Measurements from ENCODE around the gene CNOT6L. TPM values are rescaled to one million over a fixed set of nuclear protein-coding genes. Genes with fewer than 3 reads are reported as not detected.

Gene CNOT6L
- polyA plus RNA-seq, 3 donors, result 37.3 to 42.4 (median 39.0) TPM

DNA sequence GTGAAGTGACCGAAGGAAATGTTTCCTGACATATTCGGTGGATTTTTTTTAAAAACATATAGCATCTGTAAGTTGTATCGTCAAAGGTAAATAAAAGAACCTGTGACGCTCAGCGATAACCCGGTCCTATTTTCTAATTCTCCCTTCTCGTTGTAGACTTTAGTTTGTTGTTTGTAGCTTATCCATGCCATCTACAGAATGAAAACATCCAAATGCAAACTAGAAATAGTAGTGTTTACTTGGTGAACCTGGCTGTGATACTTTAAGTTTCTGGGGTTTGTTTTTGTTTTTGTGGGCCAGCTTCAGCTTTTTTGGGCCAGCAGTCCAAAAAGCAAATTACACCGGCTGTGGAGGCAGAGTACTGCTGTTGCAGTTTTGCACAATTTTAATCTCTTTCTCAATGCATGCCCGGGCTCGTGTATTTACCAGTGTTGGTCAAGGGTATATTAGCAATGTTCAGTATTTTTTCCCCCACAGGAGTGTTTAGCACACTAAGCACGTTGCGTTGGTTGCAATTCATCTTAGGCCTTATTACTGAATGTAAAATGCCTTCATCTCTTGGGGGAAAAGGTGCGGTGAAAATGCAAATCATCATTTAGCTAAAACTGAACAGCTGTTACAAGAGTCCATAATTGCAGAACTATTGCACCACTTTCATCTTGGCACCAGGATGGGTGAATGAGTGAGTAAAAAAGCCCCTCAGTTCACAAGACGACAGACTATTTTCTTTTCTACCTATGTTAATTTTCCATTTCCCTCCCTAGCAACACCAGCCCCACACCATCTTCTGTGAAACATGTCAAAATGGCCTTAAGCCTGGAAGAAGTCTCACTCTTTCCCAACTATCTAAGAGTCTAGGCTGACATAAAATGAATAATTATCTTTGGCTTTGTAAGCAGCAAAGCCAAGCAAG, 1.7 kb upstream of the CNOT6L start:
- peak in 2 of 3 donors; percentile 5 to 8 for DNase-seq (ENCODE audit: low read depth in 3 of 3, low spot score in 2 of 3)

DNA sequence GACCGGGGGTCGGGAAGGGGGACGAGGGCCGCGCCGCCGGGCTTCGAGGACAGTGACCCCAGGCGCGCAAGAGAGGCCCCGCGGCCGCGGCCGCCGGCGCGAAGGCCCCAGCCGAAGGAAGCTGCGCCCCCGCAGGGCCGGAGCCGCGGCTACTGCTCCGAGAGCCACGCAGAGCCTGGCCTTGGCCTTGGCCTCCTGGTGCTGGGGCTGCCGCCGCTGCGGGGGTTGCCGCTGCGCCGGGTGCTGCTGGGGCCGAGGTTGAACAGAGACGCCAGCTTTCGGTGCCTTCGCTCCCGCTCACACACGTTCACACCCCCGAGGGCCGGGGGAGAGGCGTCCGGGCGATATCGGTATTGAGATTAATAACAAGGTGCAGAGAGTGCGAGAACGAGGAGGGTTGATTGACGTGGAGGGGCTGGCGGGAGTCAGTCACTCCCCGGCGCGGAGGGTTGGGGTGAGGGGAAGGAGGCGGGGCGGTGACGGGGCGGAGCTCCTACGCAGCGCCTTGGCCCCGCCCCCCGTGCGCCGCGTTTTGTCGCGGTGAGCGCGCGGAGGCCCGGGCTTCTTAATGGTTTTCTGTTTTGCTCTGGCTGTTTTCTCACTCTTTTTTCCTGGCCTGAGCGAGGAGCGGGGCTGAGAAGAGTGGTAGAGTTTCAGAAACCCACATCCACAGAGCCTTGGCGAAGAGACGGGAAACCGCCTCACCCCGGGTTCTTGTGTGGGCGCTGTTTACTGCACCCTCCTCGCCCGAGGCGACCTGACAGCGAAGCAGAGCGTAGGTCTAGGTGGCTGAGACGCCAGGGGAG, 878 bp upstream of the CNOT6L start:
- DNase-seq (ENCODE audit: low read depth in 3 of 3, low spot score in 2 of 3), result peak in 2 of 3 donors; percentile 76 to 87

DNA sequence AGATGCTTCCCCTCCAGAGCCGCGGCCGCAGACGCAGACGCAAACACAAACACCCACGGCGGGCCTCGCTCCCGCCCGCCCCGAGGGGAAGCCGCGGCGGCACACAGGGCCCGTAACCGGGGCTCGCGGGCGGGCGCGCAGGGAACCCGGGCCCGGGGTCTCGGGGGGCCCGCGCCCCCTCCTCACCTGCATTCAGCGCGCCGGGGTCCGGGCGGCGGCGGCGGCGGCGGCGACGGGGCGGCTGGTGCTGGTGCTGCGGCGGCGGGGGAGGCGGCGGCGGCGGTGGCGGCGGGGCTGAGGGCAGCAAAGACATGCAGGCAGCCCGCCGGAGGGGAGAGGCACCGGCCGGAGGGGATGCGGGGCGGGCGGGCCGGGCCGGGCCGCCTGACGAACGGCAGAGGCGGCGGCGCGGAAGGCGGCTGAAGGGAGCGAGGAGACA, 255 bp upstream of the CNOT6L start:
- DNase-seq (ENCODE audit: low read depth in 3 of 3, low spot score in 2 of 3), result no peak

DNA sequence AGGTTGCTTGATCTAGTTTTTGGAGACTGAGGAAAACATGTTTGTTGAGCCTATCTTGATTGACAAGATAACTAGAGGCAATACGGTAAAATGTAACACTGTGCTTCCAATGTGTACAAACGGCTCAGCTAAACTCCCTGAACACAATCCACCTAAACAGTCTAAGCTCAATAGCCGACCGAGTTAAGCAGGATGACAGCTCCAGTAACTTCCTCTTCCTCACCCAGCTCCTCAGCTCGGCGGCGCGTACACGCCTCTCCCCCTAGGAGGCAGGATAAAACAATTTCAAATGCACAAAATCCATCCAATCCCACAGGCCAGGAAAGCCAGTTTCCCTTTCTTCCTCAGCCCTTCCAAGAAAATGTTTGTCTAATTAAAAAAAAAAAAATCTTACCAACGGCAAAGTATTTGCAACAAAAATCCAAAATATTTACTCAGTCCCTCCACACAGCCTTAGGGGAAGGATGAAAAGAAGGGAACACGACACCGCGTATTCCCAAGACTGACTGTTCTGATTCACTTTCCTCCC, 1.0 kb downstream of the CNOT6L start:
- peak in 2 of 3 donors; percentile 65 to 72 for DNase-seq (ENCODE audit: low read depth in 3 of 3, low spot score in 2 of 3)

DNA sequence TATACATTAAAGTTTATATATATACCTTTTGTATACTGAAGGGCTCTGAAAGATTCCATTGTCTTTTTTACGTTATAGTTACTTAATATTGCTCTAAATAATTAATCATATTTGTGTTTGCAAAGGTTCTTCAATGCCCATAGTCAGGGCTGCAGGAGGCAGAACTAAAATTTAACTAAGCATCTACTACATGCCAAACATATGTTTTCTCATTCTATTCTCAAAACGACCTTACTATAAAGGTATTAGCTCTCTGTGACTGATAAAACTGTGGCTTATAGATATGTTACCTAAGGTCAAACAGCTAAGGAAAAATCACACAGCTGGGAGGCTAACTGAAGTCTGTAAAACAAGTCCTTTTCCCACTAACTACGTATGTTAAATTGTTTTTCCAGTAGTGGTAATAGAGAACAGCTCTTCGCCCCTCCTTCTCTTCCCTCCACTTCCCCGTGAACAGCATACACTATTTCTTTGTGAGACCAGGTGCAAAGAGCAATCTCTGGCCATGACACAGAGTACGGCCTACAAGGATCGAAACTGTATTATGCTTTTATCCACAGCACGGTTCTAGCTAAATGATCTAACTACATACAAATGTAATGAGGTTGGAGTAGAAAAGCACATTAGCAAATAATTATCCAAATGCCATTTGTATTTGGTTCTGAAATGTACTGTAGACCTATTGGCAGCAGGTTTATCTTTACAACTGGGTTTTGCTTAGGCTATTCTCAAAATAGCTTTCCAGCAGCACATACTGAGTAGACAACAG, 1.7 kb downstream of the CNOT6L start:
- peak in 1 of 3 donors; percentile 13 for DNase-seq (ENCODE audit: low read depth in 3 of 3, low spot score in 2 of 3)

DNA sequence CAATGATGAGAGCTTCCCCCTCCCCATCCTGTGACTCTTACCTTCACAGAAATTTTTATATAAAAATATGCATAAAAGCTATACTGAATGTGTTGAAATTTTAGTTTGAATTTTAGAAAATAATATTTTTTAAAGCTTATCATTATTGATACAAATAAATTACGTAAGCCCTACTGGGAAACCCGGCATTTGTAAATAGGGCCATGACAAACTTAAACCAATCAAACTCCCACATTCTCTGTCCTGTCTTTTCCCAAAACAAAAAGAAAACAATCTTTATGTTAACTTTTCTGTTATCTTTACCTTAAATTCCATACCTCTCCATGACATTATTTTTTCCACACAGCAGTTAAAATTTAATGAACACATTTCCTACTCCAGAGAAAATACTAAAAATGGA, 2.6 kb downstream of the CNOT6L start:
- DNase-seq (ENCODE audit: low read depth in 3 of 3, low spot score in 2 of 3), result no peak

DNA sequence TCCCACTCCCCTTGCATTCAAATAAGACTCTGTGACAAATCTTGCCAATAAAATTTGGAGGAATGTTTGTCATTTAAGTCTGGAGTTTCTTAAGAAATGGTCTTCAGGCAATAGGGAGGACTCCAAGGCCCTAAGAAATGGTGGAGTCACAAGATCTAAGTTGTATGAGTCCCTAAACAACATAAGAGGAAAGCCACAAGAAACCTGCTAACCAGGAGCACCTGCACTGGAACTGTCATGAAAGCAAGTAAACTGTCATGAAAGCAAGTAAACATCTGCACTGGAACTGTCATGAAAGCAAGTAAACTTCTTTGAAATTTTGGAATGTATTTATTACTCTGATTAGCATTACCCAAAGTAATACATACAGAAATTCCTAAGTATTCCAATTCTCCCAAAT, 3.5 kb downstream of the CNOT6L start:
- no peak for DNase-seq (ENCODE audit: low read depth in 3 of 3, low spot score in 2 of 3)

DNA sequence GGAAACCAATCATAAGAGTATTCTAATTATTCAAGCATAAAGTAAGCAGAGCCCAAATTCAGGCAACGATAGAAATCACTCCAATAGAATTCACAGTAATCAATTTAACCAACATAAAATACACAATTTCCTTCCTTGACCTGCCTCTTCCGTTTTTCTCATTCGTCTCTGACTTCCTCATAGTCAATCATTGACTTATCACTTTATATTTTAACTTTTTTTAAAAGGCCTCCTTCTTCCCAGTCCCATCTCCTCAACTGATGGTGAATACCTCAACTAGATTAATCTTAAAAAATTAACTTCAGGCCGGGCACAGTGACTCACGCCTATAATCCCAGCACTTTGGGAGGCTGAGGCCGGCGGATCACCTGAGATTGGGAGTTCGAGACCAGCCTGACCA, 13.3 kb downstream of the CNOT6L start:
- no peak for DNase-seq (ENCODE audit: low read depth in 3 of 3, low spot score in 2 of 3)

DNA sequence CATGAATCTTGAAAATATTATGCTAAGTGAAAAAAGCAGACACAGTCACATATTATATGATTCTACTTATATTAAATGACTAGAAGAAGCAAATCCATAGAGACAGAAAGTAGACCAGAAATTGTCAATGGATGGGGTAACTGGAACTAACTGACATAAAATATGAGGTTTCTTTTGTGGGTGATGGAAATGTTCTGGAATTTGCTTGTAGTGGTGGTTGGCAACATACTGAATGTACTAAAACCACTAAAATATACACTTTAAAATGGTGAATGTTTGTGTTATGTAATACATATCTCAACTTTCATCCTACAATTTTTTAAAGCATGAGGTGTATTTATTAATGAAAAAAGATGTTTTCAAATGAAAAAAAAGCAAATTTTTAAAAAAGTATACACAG, 14.7 kb downstream of the CNOT6L start:
- DNase-seq (ENCODE audit: low read depth in 3 of 3, low spot score in 2 of 3), result no peak

DNA sequence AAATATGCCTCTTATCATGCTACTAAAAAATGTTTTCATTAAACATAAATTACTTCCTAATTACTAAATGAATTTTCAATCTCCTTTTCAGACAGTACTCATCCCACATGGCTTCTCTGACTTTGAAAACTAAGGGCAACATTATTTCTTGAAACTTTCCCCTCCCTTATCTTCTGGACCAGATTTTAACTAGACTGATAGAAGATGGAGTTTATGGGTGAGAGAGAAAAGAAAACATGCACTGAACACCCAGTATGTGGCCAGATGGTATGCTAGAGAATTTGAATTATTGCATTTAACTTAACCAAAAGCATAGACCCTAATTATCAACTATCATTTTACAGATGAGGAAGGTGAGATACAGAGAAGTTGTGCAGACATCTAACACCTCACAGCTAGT, 16.8 kb downstream of the CNOT6L start:
- no peak for DNase-seq (ENCODE audit: low read depth in 3 of 3, low spot score in 2 of 3)

DNA sequence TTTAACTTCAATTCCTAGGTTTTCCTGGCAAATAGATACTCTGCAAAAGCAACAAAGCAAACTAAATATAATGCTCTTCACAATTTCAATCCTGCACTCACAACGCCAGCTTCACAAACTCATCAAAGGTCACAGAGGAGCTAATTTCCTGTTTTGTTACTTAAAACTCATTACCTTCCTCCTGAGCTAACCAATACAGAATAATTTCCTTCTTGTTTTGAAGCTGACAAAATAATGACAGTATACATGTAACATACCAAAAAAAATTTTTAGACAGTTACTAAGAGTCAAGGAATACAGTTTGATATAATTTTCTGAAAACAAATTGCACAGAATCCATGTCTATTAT, 17.9 kb downstream of the CNOT6L start:
- no peak for DNase-seq (ENCODE audit: low read depth in 3 of 3, low spot score in 2 of 3)

DNA sequence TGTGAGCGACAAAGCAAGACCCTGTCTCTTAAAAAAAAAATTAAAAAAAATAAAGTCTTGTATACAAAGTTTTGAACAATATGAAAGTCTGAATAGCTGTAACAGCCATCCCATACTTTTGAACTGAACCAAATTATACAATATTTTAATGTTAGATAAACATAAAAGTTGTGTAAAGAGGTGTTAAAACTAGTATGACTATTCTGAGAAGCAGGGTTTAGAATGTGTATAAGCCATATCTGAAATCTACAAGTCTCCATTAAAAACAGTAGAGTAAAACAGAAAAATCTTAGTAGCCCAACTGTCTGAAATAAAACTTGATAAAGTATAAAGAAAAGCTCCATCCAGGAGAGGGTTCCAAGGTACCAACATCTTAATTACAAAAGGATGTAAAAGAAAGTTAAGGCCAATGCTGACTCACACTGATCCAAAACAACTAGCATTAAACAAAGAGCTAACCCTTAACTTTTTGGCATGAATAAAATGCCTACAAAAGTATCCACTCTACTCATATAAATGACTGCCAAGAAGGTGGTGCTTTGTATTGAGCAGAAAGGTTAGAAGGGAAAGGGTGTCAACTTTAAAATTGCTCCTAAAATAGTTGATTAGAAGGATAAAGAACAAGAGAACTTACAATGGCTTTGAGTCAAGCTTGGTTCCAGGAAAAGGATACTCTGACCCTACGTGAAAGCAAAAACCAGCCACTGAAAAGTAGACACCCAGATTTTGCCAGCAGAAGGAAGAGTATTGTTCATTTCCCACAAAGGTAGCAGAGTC, 18.5 kb downstream of the CNOT6L start:
- DNase-seq (ENCODE audit: low read depth in 3 of 3, low spot score in 2 of 3), result no peak

DNA sequence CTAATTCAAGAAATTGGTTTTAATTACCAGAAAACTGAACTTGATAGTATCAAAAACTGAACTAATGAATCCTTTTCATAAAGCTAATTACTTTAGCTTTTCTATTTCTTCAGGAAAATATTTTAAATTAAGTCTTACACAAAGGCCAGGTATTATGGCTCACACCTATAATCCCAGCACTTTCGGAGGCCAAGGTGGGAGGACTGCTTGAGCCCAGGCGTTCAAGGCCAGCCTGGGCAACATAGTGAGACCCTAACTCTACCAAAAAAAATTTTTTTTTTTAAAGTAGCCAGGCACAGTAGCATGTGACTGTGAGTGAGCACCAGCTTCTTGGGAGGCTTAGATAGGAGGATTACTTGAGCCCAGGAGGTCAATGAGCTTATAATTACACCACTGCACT, 19.1 kb downstream of the CNOT6L start:
- DNase-seq (ENCODE audit: low read depth in 3 of 3, low spot score in 2 of 3), result no peak

DNA sequence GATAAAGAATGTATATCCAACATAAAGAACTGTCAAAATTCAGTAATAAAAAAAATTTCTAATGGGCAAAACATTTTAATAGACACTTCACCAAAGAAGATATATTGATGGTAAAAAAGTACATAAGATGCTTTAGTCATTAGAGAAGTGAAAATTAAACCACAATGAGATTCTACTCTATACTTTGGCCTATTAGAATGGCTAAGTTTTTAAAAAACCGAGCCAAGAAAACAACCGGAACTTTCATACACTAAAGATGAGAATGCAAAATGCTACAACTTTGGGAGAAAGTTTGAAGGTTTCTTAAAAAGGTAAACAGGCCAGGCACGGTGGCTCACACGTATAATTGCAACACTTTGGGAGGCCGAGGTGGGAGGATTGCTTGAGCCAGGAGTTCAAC, 20.8 kb downstream of the CNOT6L start:
- no peak for DNase-seq (ENCODE audit: low read depth in 3 of 3, low spot score in 2 of 3)

DNA sequence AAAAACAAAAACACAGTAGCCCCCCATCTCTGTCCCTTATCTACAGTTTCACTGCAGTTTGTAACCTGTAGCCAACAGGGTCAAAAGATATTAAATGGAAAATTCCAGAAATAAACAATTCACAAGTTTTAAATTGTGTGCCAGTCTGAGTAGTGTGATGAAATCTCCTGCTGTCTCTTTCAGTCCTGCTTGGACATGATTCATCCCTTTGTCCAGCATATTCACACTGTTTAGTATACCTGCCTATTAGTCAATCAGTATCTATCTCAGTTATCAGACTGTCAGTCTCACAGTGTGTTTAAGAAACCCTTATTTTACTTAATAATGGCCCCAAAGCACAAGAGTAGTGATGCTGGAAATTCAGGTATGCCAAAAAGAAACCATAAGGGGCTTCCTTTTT, 21.9 kb downstream of the CNOT6L start:
- no peak for DNase-seq (ENCODE audit: low read depth in 3 of 3, low spot score in 2 of 3)

DNA sequence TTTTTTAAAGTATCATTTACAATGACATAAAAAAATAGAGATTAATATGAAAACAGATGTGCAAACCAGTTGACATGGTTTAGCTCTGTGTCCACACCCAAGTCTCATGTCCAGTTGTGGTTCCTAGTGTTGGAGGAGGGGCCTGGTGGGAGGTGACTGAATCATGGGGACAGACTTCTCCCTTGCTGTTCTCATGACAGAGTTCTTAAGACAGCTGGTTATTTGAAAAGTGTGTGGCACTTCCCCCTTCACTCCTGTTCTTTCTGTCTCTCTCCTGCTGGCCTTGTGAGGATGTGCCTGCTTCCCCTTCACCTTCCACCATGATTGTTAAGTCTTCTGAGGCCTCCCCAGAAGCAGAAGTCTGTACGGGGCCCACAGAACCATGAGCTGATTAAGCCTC, 23.8 kb downstream of the CNOT6L start:
- no peak for DNase-seq (ENCODE audit: low read depth in 3 of 3, low spot score in 2 of 3)

DNA sequence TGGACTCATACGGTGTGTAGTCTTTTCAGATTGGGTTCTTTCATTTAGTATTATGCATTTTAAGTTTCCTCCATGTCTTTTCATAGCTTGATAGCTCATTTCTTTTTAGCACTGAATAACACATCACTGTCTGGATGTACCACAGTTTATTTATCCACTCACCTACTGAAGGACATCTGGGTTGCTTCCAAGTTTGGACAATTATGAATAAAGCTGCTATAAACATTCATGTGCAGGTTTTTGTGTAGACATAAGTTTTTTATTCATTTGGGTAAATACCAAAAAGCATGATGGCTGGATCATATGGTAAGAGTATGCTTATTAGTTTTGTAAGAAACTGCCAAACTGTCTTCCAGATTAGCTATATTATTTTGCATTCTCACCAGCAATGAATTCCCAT, 29.0 kb downstream of the CNOT6L start:
- no peak for DNase-seq (ENCODE audit: low read depth in 3 of 3, low spot score in 2 of 3)

DNA sequence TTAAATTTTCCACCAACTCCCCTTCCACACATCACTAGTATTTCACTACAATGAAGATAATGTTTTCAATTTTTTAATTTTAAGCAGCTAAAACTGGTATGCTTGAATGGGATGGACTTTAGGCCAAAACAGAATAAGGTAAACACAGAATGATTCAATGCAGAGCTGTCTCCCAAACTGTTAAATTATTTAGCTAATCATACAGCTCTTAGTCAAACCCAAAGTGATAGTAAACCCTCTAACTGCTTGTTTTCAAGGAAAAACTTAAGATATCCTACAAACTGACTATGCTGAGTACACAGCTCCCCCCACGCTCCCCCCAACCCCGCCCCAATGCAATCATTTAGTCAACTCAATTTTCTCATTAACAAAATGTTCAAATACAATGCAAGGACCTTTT, 30.2 kb downstream of the CNOT6L start:
- no peak for DNase-seq (ENCODE audit: low read depth in 3 of 3, low spot score in 2 of 3)

DNA sequence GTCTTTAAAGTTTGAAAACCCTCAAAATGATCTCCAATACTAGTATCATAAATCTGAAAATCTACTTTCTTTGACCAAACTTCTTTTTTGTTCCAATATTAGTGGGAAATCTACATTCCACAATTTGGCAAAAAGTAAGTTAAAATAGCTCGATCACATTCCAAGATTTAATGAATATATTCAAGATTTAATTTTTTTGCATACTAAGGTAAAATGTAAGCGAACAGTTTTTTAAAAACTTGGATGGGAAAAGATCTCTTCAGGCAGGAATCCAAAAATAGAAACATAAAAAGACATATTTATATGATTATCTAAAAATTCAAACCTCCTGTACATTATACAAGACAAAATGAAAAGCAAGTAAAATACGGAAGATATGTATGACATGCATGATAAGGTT, 31.2 kb downstream of the CNOT6L start:
- no peak for DNase-seq (ENCODE audit: low read depth in 3 of 3, low spot score in 2 of 3)

DNA sequence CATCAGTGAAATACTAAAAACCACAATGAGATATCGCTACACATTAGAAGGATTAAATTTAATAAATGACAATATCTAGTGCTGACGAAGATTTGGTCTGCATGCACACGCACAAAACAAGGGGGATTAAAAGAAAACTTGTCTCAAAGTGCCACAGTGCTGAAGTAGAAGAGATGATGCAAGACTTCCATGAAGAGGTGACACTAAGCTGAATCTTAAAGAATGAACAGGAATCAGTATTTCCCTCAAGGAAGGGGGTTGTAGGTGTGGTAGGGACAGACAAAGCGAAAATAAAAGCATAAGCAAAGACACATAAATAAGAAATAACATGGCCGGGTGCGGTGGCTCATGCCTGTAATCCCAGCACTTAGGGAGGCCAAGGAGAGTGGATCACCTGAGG, 33.5 kb downstream of the CNOT6L start:
- DNase-seq (ENCODE audit: low read depth in 3 of 3, low spot score in 2 of 3), result no peak

Measured in right renal cortex interstitium (tissue), 3 donors.